Pancreas (tissue), 10 donors: ENCODE data around the gene AIFM3. TPM values are rescaled to one million over a fixed set of nuclear protein-coding genes. Genes with fewer than 3 reads are reported as not detected.
"Not testable (repeated sequence)": the region's sequence is repeated elsewhere in the genome, so short reads cannot be mapped to it uniquely, and the experiment has no call there.

ENCODE experiments used
- ATAC-seq, 4 donors: fragments of 200-7000 bp; cut with Tn5 transposase; one replicate each; pipeline versions ENCODE4 v1.8.0 to v1.9.1; 2020; ENCODE audit warnings: mild to moderate bottlenecking in 4 of 4, moderate library complexity in 4 of 4
- DNase-seq, 6 donors: peaks; one replicate each; pipeline ENCODE4 v3.0.0-alpha.2; 2020
- FAIRE-seq: peaks from 2 replicates; lab custom pipeline; 2012; peaks lifted over from hg19 to GRCh38; lab: Jason Lieb, UNC
- H3K27ac ChIP-seq, 4 donors: fragments of 200-600 bp; sonication (generic); 1 replicate in 3 of 4; 2 replicates in 1 of 4; pipeline versions ENCODE4 v1.5.0 to v1.8.0; 2020
- H3K27me3 ChIP-seq, 4 donors: fragments of 200-600 bp; one replicate each; pipeline ENCODE4 v1.8.0; 2021
- H3K36me3 ChIP-seq, 3 donors: fragments of 200-600 bp; sonication (generic) in 1 of 3; one replicate each; pipeline versions ENCODE4 v1.5.0 to v1.8.0; 2020 to 2021
- H3K4me1 ChIP-seq, 3 donors: fragments of 200-600 bp; one replicate each; pipeline ENCODE4 v1.8.0; 2021
- H3K4me3 ChIP-seq, 4 donors: fragments of 200-600 bp; sonication (generic) in 2 of 4; one replicate each; pipeline versions ENCODE4 v1.5.0 to v1.8.0; 2020 to 2021
- H3K9me3 ChIP-seq, 4 donors: fragments of 200-600 bp; one replicate each; pipeline ENCODE4 v1.8.0; 2021
- CTCF ChIP-seq, 4 donors: fragments of 200-600 bp; sonication (generic) in 3 of 4; IDR thresholded peaks; one replicate each; pipeline versions ENCODE4 v1.5.0 to v1.8.0; 2021; ENCODE audit warnings: antibody characterized with exemption in 4 of 4
- WGBS, 2 donors: extraction: QIAGEN DNeasy Blood & Tissue Kit; methylation state at CpG; one replicate each; pipeline ENCODE4 v1.1.7; 2013; 5-methylcytosine and 5-hydroxymethylcytosine counted together
- intact Hi-C, 3 donors: fragments of 100-400 bp; cut with DNase I; formaldehyde crosslinking; loops; one replicate each; pipeline versions ENCODE4 v1.11.1 to v1.14.2; 2022
- polyA plus RNA-seq, 2 donors: library from polyadenylated mRNA; stranded (reverse); fragments of 200-250 nt; gene quantifications; one replicate each; pipeline ENCODE4 v1.2.3, GENCODE V29; 2013
- total RNA-seq, 6 donors: library from RNA; stranded (reverse); fragmentation: NEBNext Ultra II Directional in 4 of 6; extraction: Animal tissue kit (Norgen Biotek cat#: 25700) in 4 of 6; gene quantifications; one replicate each; pipeline versions ENCODE4 v1.2.1 to v1.2.4, GENCODE V29; 2021 to 2023
- donor health status: healthy with polysubstance abuse.
- donor health status: DM: no; HTN: no; CAD: no; lungs with moderate emphysema.
- donor health status: DM: no; HTN: no; CAD: no.
- donor health status: control.
- donor health status: control.
- donor health status: Bipolar disorder and iron deficiency.
- donor health status: DM: yes; HTN: yes; CAD: no.
- donor health status: DM: no; HTN: no; CAD: no.
- donor health status: DM: no; HTN: no; CAD: no.
- donor health status: DM: yes; HTN: yes; CAD: no.

AIFM3 gene
- total and polyA plus RNA-seq, 8 donors, result 0.63 to 4.5 (median 1.1) TPM

- TF ChIP-seq CTCF (IDR thresholded peaks at IDR 0.05), result no peak
- no peaks in the 10 kb centered on the region for H3K9me3 ChIP-seq
- intact Hi-C loops, result no loop called here
- WGBS, 2 donors, result 60 to 63% methylated on average over 4 of the region's 4 CpGs
- H3K27ac ChIP-seq, result no peak overlapping the region
- ATAC-seq, result no peak
- peaks cover 0 to 24% (median 22%) of the 10 kb centered on the region in 3 donors for H3K4me1 ChIP-seq
- FAIRE-seq, result no peak
- DNase-seq, result no peak
- H3K36me3 ChIP-seq, result peaks cover 0 to 10% (median 5%) of the 10 kb centered on the region in 3 donors
- H3K27me3 ChIP-seq, result no peaks in the 10 kb centered on the region
- H3K4me3 ChIP-seq, result no peak overlapping the region
Observed at GRCh38 chr22:21003782-21004181, 36.7 kb downstream of the AIFM3 start.

- intact Hi-C loops, DNase-seq, H3K27ac ChIP-seq, H3K9me3 ChIP-seq, ATAC-seq, H3K27me3 ChIP-seq, H3K36me3 ChIP-seq, H3K4me3 ChIP-seq, FAIRE-seq, H3K4me1 ChIP-seq: not testable (repeated sequence)
- 74 to 83% methylated on average over 13 of the region's 13 CpGs for WGBS, 2 donors
Observed at GRCh38 chr22:21009208-21009607, 42.2 kb downstream of the AIFM3 start.

- Histone ChIP-seq H3K4me1 (peaks cover 0 to 6% (median 0%) of the 10 kb centered on the region in 3 donors), H3K36me3 (no peaks in the 10 kb centered on the region), H3K4me3 (no peak overlapping the region), H3K27ac (no peak overlapping the region), H3K27me3 (no peaks in the 10 kb centered on the region), H3K9me3 (no peaks in the 10 kb centered on the region)
- no peak for FAIRE-seq
- TF ChIP-seq CTCF (IDR thresholded peaks at IDR 0.05), result no peak
- peak; percentile 31 to 83 (median 50) for ATAC-seq
- DNase-seq, result peak in 5 of 6 donors; percentile 23 to 55 (median 50)
- intact Hi-C loops, result no loop called here
- WGBS, 2 donors, result 43 to 50% methylated on average over 10 of the region's 10 CpGs
Observed at GRCh38 chr22:21009638-21010425, 42.8 kb downstream of the AIFM3 start.

GRCh38 chr22:21010426-21011113 is 43.5 kb downstream of the AIFM3 start:
- FAIRE-seq (no peak), ATAC-seq (no peak), DNase-seq (no peak)
- intact Hi-C loops, result no loop called here
- Histone ChIP-seq H3K4me1 (peaks cover 0 to 8% (median 0%) of the 10 kb centered on the region in 3 donors), H3K4me3 (no peak overlapping the region), H3K27ac (no peak overlapping the region), H3K36me3 (no peaks in the 10 kb centered on the region), H3K27me3 (no peaks in the 10 kb centered on the region), H3K9me3 (no peaks in the 10 kb centered on the region)
- no peak for TF ChIP-seq CTCF (IDR thresholded peaks at IDR 0.05)
- WGBS, 2 donors, result 83 to 87% methylated on average over 3 of the region's 3 CpGs

GRCh38 chr22:21012446-21013407 is 45.7 kb downstream of the AIFM3 start:
- Histone ChIP-seq H3K4me3 (no peak overlapping the region), H3K36me3 (no peaks in the 10 kb centered on the region), H3K4me1 (peaks cover 0 to 8% (median 0%) of the 10 kb centered on the region in 3 donors), H3K9me3 (no peaks in the 10 kb centered on the region), H3K27ac (no peak overlapping the region), H3K27me3 (no peaks in the 10 kb centered on the region)
- intact Hi-C loops, result no loop called here
- WGBS, 2 donors, result 73 to 79% methylated on average over 14 of the region's 14 CpGs
- FAIRE-seq (no peak), DNase-seq (peak in 1 of 6 donors; percentile 39), ATAC-seq (no peak)
- no peak for TF ChIP-seq CTCF (IDR thresholded peaks at IDR 0.05)
